Lung (tissue), 12 donors: ENCODE results near the gene MAS1L. TPM values are rescaled to one million over a fixed set of nuclear protein-coding genes. Genes with fewer than 3 reads are reported as not detected.

Experiments used
- ATAC-seq: fragments of 200-7000 bp; cut with Tn5 transposase; one replicate; pipeline ENCODE4 v1.9.1; 2020; ENCODE audit warnings: moderate number of reproducible peaks; ENCODE audit not compliant: insufficient read depth, low FRiP score
- DNase-seq, 3 donors: peaks; one replicate each; pipeline ENCODE4 v3.0.0-alpha.2; 2013 to 2017
- H3K27ac ChIP-seq, 2 donors: one replicate each; pipeline ENCODE4 v1.5.1; 2013; ENCODE audit warnings: mild to moderate bottlenecking in 2 of 2, moderate library complexity in 2 of 2, control low read depth in 1 of 2, inconsistent platforms in 1 of 2, low read depth in 1 of 2, low read length in 1 of 2
- H3K27me3 ChIP-seq, 3 donors: one replicate each; pipeline ENCODE4 v1.5.1; 2013; ENCODE audit warnings: low read length in 2 of 3; ENCODE audit not compliant: control insufficient read depth in 3 of 3, insufficient read depth in 3 of 3
- H3K36me3 ChIP-seq, 4 donors: one replicate each; pipeline ENCODE4 v1.5.1; 2013; ENCODE audit warnings: low read length in 4 of 4, mild to moderate bottlenecking in 1 of 4, moderate library complexity in 1 of 4; ENCODE audit not compliant: control insufficient read depth in 4 of 4, insufficient read depth in 4 of 4
- H3K4me1 ChIP-seq, 5 donors: one replicate each; pipeline ENCODE4 v1.5.1; 2013; ENCODE audit warnings: low read length in 5 of 5, mild to moderate bottlenecking in 2 of 5, moderate library complexity in 1 of 5; ENCODE audit not compliant: control insufficient read depth in 5 of 5, insufficient read depth in 5 of 5
- H3K4me3 ChIP-seq: one replicate; pipeline ENCODE4 v1.5.1; 2013; ENCODE audit warnings: mild to moderate bottlenecking, control low read depth, moderate library complexity
- H3K9ac ChIP-seq, 2 donors: one replicate each; pipeline ENCODE4 v1.5.1; 2013; ENCODE audit warnings: low read length in 2 of 2, control low read depth in 1 of 2; ENCODE audit not compliant: insufficient read depth in 1 of 2
- H3K9me3 ChIP-seq, 4 donors: one replicate each; pipeline ENCODE4 v1.5.1; 2013; ENCODE audit warnings: low read length in 3 of 4, mild to moderate bottlenecking in 1 of 4, moderate library complexity in 1 of 4; ENCODE audit not compliant: control insufficient read depth in 4 of 4, insufficient read depth in 3 of 4
- CTCF ChIP-seq: IDR thresholded peaks from 2 replicates; pipeline ENCODE4 v1.5.1; 2012; ENCODE audit warnings: mild to moderate bottlenecking; ENCODE audit errors: control extremely low read depth, extremely low read depth
- WGBS, 2 donors: extraction: QIAGEN DNeasy Blood & Tissue Kit; methylation state at CpG; one replicate each; pipeline ENCODE4 v1.1.7; 2013; 5-methylcytosine and 5-hydroxymethylcytosine counted together
- polyA plus RNA-seq, 2 donors: library from polyadenylated mRNA; stranded (reverse); fragments of 200-250 nt; gene quantifications; one replicate each; pipeline ENCODE4 v1.2.1, GENCODE V29; 2013
- total RNA-seq, 2 donors: library from RNA; depleted of rRNA in 1 of 2; stranded (reverse); fragments of >200 nt in 1 of 2; gene quantifications; one replicate each; pipeline ENCODE4 v1.2.1, GENCODE V29; 2014 to 2021
- donor health status: control.
- donor health status: control.
- donor health status: Bipolar disorder and iron deficiency.
- donor health status: healthy.
- donor health status: DM: yes; HTN: yes; CAD: no.

MAS1L gene
- total and polyA plus RNA-seq, 4 donors: not detected

DNA sequence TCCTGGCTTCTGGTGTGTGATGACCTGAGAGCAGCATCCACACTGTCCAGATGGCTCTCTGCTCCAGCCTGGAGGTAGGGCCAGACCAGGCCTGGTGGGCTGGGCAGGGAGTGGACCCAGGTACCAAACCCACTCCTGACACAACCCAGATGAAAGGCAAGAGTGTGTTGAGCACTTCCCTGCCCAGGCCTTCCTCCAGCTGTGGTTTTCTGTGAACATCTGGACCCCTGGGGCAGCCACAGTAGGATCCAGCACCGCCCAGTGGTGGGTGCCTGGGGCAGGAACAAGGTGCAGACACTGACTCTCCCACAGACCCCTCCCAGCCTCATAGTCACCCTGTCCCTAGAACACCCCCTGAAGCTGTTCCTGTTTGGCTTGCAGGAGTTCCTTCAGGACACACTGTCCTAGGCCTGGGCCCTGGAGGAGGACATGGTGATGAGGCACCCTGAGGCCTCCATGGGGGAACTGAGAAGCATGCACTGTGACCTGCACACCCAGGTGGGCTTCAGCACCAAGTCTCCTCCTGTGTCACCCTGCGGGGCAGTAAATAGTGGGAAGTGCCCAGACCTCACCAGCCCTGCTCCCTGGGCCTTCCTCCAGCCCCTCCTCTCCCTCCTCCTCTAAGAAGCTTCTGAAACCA lies 43.0 kb upstream of the MAS1L start:
- ATAC-seq (no peak), DNase-seq (no peak)
- H3K27ac ChIP-seq: no peak overlapping the region
- no peaks in the 10 kb centered on the region for H3K27me3 ChIP-seq
- no peak overlapping the region for H3K9ac ChIP-seq
- H3K4me1 ChIP-seq: no peaks in the 10 kb centered on the region
- no peak for TF ChIP-seq CTCF
- H3K4me3 ChIP-seq: no peak overlapping the region
- no peaks in the 10 kb centered on the region for H3K9me3 ChIP-seq
- 89 to 100% methylated on average over 2 of the region's 2 CpGs for WGBS, 2 donors
- no peaks in the 10 kb centered on the region for H3K36me3 ChIP-seq

GRCh38 chr6:29529956-29530355 lies 42.2 kb upstream of the MAS1L start:
- WGBS, 2 donors: 88 to 95% methylated on average over 3 of the region's 3 CpGs
- H3K9me3 ChIP-seq: no peaks in the 10 kb centered on the region
- H3K36me3 ChIP-seq: no peaks in the 10 kb centered on the region
- DNase-seq (no peak), ATAC-seq (no peak)
- H3K27ac ChIP-seq: no peak overlapping the region
- H3K4me1 ChIP-seq: no peaks in the 10 kb centered on the region
- no peak overlapping the region for H3K4me3 ChIP-seq
- H3K27me3 ChIP-seq: no peaks in the 10 kb centered on the region
- no peak for TF ChIP-seq CTCF
- H3K9ac ChIP-seq: no peak overlapping the region

- Histone ChIP-seq H3K4me1 (no peaks in the 10 kb centered on the region), H3K9me3 (no peaks in the 10 kb centered on the region), H3K27me3 (no peaks in the 10 kb centered on the region), H3K9ac (no peak overlapping the region), H3K36me3 (no peaks in the 10 kb centered on the region), H3K4me3 (no peak overlapping the region), H3K27ac (no peak overlapping the region)
- no peak for ATAC-seq
- WGBS, 2 donors: 80 to 81% methylated on average over 2 of the region's 2 CpGs
- TF ChIP-seq CTCF: no peak
- no peak for DNase-seq
These were observed 41.3 kb upstream of the MAS1L start for GRCh38 chr6:29528988-29529560.
